Duodenal mucosa (tissue), 2 donors: Measurements from ENCODE around the gene PPFIA2.

Experiments used
- H3K27ac ChIP-seq: one replicate; pipeline ENCODE4 v1.7.0; 2013; ENCODE audit warnings: low read depth, low read length
- H3K27me3 ChIP-seq, 2 donors: one replicate each; pipeline ENCODE4 v1.7.0; 2013; ENCODE audit warnings: low read length in 2 of 2, control low read depth in 1 of 2; ENCODE audit not compliant: insufficient read depth in 2 of 2, control insufficient read depth in 1 of 2
- H3K36me3 ChIP-seq, 2 donors: one replicate each; pipeline ENCODE4 v1.7.0; 2013; ENCODE audit warnings: low read length in 2 of 2, control low read depth in 1 of 2; ENCODE audit not compliant: insufficient read depth in 2 of 2, control insufficient read depth in 1 of 2
- H3K4me1 ChIP-seq, 2 donors: one replicate each; pipeline ENCODE4 v1.7.0; 2013; ENCODE audit warnings: low read length in 2 of 2, control low read depth in 1 of 2; ENCODE audit not compliant: insufficient read depth in 2 of 2, control insufficient read depth in 1 of 2
- H3K4me3 ChIP-seq, 2 donors: one replicate each; pipeline ENCODE4 v1.7.0; 2013; ENCODE audit warnings: low read length in 2 of 2, low read depth in 1 of 2
- H3K9ac ChIP-seq, 2 donors: one replicate each; pipeline ENCODE4 v1.7.0; 2013; ENCODE audit warnings: low read length in 2 of 2, low read depth in 1 of 2
- H3K9me3 ChIP-seq, 2 donors: one replicate each; pipeline ENCODE4 v1.7.0; 2013; ENCODE audit warnings: low read length in 2 of 2, control low read depth in 1 of 2; ENCODE audit not compliant: control insufficient read depth in 1 of 2

PPFIA2 gene

DNA sequence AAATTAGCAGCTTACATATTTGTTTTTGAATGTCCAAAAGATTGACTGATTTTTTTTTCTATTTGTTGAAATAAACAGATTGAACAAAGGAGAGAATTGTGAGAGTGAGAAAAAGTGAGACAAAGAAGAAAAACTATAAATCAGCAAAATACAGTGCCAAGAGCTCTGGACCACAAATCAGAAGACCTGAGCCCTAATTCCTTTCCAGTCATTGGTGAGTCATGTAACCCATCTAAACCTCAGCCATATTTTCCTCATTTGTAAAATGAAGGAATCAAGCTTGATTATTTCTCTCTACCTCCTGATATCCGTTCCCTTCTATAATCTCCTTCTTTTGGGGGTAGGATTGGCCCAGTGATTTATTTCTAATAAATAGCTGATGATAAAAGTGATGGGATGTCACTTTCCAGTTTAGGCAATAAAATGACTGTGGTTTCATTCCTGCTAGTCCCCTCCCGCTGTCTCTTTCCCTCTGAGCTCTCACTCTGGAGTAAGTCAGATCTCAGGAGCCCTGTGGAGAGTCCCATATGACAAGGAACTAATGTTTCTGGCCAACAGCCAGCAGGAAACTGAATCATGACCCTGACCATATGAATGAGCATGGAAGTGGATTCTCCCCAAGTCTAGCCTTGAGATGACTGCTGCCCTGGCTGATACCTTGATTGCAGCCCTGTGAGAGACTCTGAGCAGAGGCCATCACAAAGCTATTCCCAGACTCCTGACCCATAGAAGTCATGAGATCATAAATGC lies 462.4 kb downstream of the PPFIA2 start:
- no peak overlapping the region for H3K9ac ChIP-seq
- no peak overlapping the region for H3K27ac ChIP-seq
- no peaks in the 10 kb centered on the region for H3K9me3 ChIP-seq
- no peaks in the 10 kb centered on the region for H3K27me3 ChIP-seq
- H3K4me3 ChIP-seq = no peak overlapping the region
- H3K36me3 ChIP-seq = no peaks in the 10 kb centered on the region
- H3K4me1 ChIP-seq = no peaks in the 10 kb centered on the region

DNA sequence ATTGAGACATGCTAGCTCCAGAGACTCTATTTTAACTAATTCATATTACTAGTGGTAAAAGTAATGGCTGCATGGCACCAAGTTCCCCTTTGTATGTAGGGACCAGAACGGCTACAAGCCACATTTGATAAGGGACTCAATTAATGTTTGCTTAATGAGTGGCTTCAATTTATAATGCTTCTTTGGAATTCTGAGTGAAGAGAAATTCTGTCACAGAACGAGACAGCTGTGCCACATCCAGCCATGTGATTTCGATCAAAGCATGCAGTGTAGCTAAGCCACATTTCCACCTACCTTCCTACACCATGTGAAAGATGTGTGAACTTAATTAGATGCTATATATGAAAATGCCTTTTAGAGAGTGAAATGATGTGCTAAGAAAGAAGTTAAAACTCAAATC lies 463.9 kb downstream of the PPFIA2 start:
- Histone ChIP-seq H3K4me3 (no peak overlapping the region), H3K9ac (no peak overlapping the region), H3K36me3 (no peaks in the 10 kb centered on the region), H3K27ac (no peak overlapping the region), H3K27me3 (no peaks in the 10 kb centered on the region), H3K4me1 (no peaks in the 10 kb centered on the region), H3K9me3 (no peaks in the 10 kb centered on the region)

DNA sequence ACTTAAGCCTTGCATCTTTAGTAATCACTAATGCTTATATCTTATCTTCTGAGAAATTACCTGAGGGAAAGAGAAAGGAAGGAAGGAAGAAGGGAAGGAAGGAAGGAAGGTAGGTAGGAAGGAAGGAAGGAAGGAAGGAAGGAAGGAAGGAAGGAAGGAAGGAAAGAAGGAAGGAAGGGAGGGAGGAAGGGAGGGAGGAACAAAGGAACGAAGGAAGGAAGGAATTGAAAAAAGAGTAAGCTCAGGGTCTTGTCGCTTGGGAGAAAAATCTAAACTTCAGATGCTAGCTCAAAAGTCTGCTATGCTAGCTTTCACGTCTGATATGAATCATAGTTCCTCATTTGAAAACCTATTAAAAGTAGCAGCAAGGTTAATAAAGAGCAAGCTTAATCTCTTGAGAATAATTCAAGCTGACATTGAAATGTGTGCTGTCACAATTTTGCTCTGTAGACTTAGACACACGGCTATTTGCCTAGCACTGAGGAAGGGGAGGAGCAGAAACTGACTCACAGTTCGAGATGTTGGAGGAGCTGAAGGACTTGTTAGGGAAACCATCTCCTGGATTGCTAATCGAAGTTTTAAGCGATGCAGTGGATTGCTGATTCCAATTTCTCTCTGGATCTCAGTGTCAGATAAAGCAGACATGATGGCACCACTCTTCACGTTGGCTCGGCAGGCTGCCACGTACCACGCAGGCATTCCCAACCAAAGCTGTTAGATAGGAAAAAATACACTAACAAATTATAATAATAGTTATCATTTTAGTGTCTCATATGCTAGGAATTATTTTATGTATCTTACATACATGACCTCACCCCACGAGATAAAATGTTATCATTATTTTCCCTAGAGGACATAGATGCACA lies 464.6 kb downstream of the PPFIA2 start:
- no peak overlapping the region for H3K27ac ChIP-seq
- no peaks in the 10 kb centered on the region for H3K27me3 ChIP-seq
- H3K9ac ChIP-seq = no peak overlapping the region
- no peaks in the 10 kb centered on the region for H3K36me3 ChIP-seq
- no peaks in the 10 kb centered on the region for H3K9me3 ChIP-seq
- no peaks in the 10 kb centered on the region for H3K4me1 ChIP-seq
- H3K4me3 ChIP-seq = no peak overlapping the region

DNA sequence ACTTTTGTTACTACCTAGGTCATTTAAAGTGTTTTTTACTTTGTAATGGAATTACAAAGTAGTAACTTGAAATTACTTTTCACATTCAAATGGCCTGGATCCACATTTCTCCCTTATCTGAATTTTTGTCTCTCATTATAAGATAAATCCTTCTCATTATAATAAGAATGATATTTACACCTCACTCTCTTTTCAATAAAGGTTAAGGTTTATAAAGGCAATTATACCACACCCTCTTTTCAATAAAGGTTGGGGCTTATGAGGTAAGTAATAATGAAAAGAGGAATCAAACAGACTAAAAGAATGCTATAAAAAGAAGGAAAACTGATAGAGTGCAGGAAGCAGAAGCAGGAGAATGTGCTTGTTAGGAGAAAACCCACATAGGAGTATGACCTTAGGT lies 470.5 kb downstream of the PPFIA2 start:
- Histone ChIP-seq H3K4me1 (no peaks in the 10 kb centered on the region), H3K27me3 (no peaks in the 10 kb centered on the region), H3K4me3 (no peak overlapping the region), H3K36me3 (no peaks in the 10 kb centered on the region), H3K9me3 (no peaks in the 10 kb centered on the region), H3K9ac (no peak overlapping the region), H3K27ac (no peak overlapping the region)

DNA sequence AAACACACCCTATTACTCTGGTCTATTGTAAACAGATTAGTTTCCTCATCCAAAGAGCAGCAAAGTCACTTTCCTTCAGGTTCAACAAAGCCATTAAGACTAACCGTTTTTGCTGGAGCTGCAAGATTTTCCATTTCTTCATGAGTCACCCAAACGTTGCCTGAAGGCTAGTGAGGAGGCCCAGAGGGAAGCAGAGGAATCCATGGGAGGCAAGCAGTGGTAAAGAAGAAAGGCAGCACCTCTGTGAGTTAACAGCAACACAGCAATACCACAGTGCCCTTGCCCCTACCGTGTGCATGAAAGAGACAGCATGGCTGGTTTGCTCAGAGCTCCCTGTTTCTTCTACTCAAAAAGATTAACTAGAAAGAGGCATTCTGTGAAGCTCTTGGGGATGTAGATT lies 475.0 kb downstream of the PPFIA2 start:
- Histone ChIP-seq H3K4me3 (no peak overlapping the region), H3K36me3 (no peaks in the 10 kb centered on the region), H3K4me1 (no peaks in the 10 kb centered on the region), H3K27ac (no peak overlapping the region), H3K9ac (no peak overlapping the region), H3K27me3 (no peaks in the 10 kb centered on the region), H3K9me3 (no peaks in the 10 kb centered on the region)

DNA sequence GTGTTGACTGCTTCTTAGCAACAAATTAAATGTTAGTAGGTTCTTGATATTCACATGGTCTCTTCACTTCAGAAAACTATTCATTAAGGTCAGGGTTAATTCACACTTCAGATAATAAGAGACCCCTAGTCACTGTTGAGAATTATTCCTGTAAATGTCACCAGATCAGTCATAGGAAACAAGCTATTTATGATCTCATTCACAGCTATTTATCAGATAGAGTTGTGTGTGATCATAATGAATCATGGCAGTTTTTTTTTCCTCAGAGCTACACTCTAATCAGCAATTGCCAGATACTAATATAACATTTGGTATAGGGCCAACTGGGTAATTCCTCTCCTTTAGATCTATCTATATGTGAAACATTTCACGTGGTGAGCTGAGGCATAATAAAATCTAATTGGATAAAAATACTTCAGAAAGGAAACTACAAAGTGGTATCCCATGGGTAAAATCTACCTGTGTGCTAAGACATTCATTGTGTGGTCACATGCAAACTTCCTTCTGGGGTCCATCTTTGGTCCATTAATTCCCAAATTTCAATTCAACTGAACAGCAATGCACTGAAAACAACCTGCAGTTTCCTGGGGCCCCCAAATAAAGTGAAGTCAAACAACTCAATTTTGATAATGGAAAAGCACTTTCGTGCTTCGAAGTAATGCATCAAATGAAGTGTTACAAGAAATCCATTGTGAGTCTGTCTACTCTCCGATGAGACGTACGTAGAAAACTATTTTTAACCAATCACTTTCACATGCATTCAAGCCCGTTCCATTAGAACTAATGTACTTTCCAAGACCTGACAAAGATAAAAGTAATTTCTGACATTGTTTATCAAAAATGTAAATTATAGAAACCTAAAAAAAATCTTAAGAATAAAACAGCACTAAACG lies 484.3 kb downstream of the PPFIA2 start:
- no peaks in the 10 kb centered on the region for H3K27me3 ChIP-seq
- H3K9ac ChIP-seq = no peak overlapping the region
- H3K4me3 ChIP-seq = no peak overlapping the region
- no peak overlapping the region for H3K27ac ChIP-seq
- H3K9me3 ChIP-seq = no peaks in the 10 kb centered on the region
- no peaks in the 10 kb centered on the region for H3K36me3 ChIP-seq
- H3K4me1 ChIP-seq = no peaks in the 10 kb centered on the region

DNA sequence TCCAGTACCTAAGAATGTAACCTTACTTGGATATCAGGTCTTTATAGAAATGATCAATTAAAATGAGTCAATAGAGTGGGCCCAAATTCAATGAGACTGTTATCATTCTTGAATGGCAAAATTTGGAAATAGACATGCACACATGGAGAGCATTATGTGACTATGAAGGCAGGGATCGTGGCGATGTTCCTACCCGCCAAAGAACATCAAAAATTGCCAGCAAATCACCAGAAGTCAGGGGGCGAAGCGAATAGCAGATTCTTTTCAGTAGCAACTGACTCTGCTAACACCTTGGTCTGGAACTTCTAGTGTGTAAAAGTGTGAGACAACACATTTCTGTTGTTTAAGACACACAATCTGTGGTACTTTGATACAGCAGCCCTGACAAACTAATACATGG lies 488.8 kb downstream of the PPFIA2 start:
- H3K4me3 ChIP-seq = no peak overlapping the region
- H3K9ac ChIP-seq = no peak overlapping the region
- H3K27ac ChIP-seq = no peak overlapping the region
- no peaks in the 10 kb centered on the region for H3K4me1 ChIP-seq
- H3K36me3 ChIP-seq = no peaks in the 10 kb centered on the region
- H3K27me3 ChIP-seq = no peaks in the 10 kb centered on the region
- H3K9me3 ChIP-seq = no peaks in the 10 kb centered on the region

DNA sequence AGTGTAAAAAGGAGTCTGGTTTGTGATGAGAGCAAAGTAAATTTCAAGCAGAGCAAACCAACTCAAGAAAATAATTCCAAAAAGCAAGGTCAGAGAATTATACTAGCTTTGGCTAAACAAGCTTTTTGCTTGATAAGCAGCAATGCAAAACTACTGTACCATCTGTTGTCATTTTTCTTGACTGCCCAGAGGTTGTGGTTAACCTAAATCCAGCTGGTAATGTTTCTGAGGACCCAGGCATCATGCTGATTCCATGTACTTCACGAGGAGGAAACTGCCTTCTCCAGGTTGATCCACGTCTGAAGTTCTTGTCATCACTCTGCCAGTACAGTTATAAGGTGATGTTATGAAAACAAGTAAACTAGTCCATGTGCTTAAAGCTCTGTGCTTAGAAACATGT lies 496.1 kb downstream of the PPFIA2 start:
- no peaks in the 10 kb centered on the region for H3K9me3 ChIP-seq
- H3K4me3 ChIP-seq = no peak overlapping the region
- H3K4me1 ChIP-seq = no peaks in the 10 kb centered on the region
- no peak overlapping the region for H3K9ac ChIP-seq
- no peak overlapping the region for H3K27ac ChIP-seq
- H3K27me3 ChIP-seq = no peaks in the 10 kb centered on the region
- no peaks in the 10 kb centered on the region for H3K36me3 ChIP-seq

DNA sequence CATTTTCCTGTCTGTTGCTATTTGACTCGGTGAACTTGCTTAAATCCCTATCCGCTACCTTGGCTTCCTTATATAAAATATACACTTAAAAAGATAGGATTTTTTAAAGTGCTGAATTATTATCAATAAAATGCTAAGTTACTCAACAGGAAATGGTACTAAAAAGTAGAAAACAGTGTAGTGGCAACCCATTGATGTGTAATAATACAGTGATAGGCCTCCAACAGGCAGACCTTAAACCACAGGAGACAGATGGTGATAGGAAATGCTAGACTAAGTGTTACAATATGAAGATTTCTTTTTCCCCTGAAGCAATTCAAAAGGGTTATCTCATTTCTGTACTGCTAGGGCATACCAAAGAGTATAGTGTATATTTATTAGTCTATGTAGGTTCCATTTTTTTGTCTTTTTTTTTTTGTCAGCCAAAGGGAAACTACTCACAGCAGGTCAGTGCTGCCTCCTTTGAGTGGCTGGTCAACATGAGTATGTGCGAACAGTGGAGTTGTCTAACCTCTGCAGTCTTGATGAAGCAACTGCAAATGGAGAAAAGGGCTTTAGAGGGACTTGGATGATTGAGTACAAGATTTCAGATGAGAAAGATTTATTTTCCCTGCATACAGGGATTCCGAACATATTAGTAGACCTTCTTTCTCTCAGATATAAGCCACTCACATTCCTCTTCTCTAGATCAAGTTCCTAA lies 497.5 kb downstream of the PPFIA2 start:
- Histone ChIP-seq H3K27ac (no peak overlapping the region), H3K9me3 (no peaks in the 10 kb centered on the region), H3K27me3 (no peaks in the 10 kb centered on the region), H3K4me3 (no peak overlapping the region), H3K9ac (no peak overlapping the region), H3K4me1 (no peaks in the 10 kb centered on the region), H3K36me3 (no peaks in the 10 kb centered on the region)
